GM19438 (cell line): ENCODE data around the gene RTKN.
A peak's percentile ranks its signal among the peaks of the same experiment; 100 is the strongest.
"Not testable (repeated sequence)": the region's sequence is repeated elsewhere in the genome, so short reads cannot be mapped to it uniquely, and the experiment has no call there.

Source experiments
- ATAC-seq: cut with Tn5 transposase; IDR thresholded peaks from one replicate; pipeline ENCODE4 v1.9.1; 2021; ENCODE audit warnings: low read depth; ENCODE audit not compliant: unreplicated experiment

The RTKN gene

DNA sequence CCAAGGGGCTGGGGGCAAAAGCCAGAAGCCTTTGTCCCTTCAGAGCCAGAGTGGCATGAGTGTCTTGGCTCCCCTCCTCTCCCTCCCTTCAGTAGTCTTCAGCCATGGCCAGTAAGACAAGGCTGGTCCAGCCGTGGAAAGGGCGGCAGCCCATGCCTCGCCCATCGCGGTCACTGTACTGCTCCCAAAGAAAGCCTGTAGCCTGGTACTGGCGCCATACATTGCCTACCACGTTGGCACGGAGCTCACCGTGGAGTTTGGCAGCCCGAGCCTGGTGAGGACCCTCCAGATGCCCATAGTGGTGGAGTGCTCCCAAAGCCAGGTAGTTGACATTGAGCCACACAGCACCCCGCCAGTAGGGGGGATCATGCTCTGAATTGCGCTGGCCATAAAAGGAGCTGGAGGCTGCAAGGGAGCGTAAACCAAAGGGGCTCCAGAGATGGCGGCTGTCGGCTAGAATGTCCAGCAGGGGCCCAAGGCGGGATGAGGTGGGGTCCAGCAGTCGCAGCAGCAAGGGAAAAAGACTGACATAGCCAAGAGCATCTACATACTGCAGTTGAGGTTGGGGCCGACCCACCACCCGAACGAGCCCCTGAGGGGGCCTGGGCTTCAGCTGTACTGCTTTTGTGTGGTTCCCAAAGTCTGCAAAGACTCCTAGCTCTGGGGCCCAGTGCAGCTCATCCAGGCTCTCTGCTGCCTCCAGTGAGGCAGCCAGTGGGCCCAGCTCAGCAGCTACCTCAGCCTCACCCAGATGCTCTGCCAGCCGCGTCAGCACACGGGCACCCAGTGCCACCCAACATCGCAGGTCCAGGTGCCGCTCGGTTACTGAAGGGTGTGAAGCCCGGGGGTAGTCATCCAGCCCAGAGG, 19.7 kb upstream of the RTKN start:
- no peak for ATAC-seq

DNA sequence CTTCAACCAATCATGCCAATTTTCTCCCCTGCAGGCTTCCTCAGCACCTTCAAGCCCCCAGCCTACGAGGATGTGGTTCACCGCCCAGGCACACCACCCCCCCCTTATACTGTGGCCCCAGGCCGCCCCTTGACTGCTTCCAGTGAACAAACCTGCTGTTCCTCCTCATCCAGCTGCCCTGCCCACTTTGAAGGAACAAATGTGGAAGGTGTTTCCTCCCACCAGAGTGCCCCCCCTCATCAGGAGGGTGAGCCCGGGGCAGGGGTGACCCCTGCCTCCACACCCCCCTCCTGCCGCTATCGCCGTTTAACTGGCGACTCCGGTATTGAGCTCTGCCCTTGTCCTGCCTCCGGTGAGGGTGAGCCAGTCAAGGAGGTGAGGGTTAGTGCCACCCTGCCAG, 18.4 kb upstream of the RTKN start:
- ATAC-seq, result not testable (repeated sequence)

DNA sequence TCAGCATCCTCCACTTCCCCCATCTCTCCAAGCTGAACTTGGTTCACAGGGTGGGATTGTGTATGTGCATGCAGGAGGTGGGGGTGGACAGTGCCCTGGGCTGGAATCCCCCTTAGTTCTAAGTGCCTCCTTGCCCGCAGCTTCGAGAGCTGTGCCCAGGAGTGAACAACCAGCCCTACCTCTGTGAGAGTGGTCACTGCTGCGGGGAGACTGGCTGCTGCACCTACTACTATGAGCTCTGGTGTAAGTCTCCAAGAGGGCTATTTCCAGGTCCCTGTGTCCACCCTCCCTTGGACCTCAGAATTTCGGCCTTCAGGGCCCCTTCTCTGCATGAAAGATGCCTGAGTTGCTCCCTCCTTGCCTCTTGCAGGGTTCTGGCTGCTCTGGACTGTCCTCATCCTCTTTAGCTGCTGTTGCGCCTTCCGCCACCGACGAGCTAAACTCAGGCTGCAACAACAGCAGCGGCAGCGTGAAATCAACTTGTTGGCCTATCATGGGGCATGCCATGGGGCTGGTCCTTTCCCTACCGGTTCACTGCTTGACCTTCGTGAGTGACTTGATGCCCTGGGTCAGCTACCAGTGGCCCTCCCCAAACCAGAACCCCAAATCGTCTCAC, 17.9 kb upstream of the RTKN start:
- not testable (repeated sequence) for ATAC-seq

DNA sequence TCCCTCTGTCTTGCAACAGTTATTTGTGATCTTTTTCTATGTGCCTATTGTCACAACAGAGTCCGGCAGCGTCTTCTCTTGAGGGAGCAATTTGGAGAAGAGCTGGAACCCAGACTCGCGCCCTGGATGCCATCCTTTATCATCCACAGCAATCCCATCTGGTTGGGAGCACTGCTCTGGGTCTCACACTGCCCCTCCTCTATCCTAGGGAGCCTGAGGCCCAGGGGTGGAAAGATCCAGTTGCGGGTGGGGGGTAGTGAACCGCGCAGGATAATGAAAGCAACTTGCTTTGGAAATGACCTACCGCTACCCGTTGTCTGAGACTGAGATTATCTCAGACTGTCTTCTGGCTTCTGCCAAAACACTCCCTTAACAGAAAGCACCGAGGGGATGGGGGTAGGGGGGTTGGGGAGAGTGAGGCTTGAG, 17.2 kb upstream of the RTKN start:
- no peak for ATAC-seq

DNA sequence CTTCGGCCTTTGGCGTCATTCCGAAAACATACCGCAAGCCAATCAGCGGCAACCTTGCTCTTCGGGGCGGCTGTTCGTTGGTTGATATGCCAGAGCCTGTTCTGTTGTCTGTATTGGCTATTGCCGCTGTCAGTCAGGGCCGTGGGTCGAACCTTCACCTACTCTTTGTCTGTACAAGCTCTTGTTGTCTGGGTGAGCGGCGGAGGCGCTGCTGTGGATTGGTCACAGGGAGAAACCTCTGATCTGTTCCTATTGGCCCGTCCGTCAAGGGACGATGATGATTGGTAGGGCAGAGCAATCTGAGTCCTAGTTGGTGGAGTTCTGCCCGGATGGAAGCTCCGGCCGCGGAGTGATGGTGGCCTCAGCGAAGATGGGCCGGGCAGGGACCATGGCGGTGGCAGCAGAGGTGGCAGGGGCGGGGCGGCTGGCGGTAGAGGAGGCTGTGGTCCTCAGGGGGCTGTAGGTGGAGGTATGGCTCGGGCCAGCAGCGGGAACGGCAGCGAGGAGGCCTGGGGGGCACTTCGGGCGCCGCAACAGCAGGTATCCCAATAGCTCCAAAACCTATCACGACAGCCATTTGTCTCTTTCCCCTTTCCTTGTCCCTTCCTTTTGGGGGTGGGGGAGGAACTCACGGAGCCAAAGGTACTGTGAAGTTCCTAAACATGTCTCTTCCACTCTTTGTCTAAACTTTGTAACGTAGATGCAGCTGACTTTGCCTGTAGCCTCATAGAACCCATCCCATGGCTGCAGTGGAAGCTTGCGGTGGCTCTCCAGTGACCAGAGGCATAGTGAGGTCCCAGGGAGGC, 16.6 kb upstream of the RTKN start, which contains the start of gene WBP1:
TSS of gene WBP1 (plus strand) at position 307 of the 806 bp plus-strand sequence. CDS start at position 472, 165 bp downstream.
- ATAC-seq, result peak; percentile 79

DNA sequence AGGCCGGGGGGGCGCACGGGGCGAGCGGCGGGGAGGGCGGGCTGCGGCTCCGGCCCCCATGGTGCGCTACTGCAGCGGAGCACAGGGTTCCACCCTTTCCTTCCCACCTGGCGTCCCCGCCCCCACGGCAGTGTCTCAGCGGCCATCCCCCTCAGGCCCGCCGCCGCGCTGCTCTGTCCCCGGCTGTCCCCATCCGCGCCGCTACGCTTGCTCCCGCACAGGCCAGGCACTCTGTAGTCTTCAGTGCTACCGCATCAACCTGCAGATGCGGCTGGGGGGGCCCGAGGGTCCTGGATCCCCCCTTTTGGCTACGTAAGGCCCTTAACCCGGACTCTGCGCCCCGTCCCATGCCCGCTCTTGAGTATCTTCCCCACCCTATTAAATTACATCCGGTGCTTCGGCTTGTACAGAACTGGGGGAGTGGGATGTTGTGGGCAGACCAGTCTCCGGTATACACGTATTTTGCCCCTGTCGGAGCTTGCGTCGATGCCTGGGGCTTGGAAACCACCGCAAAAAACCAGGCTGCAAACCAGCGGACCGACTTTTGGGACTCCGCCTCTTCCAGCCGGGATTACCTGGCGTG, 15.9 kb upstream of the RTKN start:
- peak; percentile 30 for ATAC-seq

DNA sequence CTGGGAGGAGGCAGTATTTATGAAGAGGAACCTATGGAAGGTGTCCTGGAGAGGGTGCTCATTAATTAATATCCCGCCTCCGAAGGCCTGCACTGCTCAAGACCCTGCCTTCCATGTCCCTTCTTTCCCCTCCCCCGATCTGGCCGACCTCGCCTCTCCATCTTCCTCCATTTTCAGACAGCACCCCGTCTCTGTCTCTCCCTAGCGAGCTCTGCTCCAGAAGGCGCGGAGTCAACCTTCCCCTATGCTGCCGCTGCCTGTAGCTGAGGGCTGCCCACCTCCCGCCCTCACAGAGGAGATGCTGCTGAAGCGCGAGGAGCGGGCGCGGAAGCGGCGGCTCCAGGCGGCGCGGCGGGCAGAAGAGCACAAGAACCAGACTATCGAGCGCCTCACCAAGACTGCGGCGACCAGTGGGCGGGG, 15.4 kb upstream of the RTKN start:
- no peak for ATAC-seq

DNA sequence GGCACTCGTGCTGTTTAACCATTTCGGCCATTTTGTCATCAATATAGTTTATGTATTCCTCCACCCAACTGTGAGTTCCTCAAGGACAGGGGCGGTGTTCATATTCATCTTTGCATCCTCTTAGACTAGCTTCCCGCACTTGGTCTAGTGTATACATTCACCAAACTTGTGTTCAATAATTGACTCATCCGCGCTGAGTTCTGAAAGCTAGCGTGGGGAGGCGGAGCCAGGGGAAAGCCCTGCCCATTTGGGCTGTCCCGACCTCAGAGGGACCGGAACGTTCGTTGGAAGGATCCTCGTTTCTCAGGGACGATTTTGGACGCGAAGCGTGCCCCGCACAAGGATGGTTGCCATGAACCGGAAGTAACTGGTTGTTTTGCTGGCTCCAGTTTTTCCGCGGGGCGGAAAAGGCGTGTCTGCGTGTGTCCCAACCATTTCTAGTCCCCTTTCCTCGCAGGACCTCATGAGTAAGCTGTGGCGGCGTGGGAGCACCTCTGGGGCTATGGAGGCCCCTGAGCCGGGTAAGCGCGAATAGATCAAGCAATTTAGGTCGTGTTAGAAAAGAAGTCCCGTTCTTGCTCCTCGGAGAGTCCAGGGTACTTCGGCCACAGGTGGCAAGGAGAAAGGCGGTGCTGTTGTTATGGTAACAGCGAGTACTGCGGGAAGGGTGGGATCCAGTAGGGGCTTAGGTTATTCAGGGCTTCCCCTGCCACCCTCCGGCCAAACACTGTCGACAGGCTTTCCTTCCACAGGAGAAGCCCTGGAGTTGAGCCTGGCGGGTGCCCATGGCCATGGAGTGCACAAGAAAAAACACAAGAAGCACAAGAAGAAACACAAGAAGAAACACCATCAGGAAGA, 13.1 kb upstream of the RTKN start, which contains the start of gene INO80B:
TSS of gene INO80B (plus strand) at position 434 of the 858 bp plus-strand sequence. CDS start at position 464, 30 bp downstream.
- peak; percentile 33 for ATAC-seq

DNA sequence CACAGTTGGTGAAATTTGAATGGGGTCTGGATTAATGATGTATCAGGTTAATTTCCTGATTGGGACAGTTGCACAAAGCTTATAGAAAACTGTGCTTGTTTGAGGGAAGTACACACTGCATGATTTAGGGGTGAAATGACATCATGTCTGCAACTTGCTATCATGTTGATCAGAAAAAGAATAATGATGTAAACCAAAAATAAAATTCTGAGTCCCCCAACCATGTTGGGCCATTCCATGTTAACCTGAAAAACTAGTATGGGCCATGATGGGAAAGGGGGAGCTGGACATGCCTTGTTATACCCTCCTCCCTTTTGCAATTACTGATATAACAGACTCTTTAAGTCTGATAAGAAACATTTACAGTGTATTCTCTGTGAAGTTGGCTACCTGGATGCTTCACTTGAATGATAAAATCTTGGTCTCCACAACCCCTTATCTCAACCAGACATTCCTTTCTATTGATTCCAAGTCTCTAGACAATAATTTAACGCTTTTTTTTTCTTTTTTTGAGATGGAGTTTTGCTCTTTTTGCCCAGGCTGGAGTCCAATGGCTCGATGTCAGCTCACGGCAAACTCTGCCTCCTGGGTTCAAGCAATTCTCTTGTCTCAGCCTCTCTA, 8.9 kb upstream of the RTKN start:
- ATAC-seq, result no peak

DNA sequence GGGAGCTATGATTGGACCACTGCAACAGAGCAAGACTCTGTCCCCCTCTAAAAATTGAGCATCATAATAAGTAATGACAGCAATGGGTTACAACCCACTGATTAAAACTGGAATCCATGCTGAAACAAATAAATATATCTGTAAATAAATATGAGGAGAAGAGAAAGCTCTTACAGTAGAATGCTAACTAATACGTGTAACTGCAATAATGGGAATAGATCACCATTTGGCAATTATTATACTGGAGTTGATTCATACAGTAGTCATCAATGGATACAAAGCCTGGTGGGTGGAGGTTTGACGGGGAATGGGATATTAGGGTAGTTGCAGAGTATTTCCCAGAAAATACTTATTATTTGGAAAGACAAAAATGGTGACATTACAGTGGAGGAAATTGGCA, 7.0 kb upstream of the RTKN start:
- ATAC-seq, result no peak

DNA sequence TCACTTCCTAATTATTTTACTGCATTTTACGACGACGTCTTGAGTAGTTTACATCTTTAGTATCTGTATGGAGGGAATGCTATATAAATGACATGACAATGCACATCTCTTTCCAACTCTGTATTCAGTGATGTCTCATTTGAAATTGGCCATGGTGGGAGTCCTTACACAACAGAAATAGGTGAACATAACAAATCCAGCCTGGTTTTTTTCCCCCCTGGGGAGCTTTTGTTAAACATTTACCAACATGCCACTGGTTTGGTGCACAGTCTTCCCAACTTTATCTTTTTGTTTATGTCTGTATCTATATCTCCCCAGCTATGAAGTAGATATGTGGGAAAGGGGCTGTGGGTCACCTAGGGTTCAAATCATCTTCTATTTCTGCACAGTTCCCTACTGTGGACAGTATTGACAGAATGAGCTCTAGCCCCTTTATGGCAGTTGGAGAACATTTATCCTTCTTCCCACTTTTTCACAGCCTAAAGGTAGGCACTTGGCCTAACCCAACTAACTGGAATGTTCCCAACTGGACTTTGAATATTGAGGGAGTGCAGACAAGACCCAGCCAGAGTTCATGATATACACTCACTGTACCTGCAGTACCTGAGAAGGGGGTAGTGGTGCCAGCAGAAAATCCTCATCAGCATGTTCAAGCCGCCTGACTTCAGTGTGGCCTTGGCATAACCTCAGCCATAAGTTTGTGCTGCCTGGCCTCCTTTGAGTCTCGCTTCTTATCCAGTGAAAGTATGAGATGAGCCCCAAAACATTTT, 5.7 kb upstream of the RTKN start:
- ATAC-seq, result no peak

DNA sequence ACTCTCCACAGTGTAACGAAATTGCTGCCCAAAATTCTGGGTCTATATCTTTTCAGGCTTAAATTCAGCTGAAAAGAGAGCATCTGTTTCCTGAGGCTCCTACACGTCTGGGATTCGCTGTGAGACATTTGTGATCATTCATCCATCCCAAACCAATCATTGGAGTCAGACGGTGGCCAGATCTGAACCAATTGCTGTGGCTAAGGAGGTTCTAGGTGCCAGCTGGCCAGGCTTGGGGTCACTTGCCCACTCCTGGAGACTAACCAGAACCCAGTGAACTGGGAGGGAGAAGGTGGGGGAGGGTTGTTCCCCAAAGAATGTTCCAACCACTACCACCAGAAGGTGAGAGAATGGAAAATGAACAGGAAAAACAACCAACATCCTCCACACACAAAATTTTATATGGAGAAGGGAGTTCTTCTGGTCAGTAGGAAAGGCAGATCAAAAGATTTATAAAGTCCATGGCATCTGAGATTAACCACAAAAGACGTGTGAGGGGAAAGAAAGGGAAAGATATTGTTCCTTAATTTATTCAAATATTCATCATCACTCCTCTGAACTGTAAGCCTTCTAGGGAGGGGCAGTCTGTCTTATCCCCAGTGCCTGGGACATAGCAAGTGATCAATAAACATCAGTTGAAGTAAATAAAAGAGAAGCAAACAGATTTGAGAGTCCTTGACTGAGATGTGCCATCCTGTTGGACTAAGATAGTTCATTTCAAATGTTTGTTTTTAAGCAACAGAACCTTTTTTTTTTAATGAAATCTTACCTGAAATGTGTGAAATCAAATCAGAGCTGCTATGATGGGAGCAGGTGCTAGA, 3.0 kb upstream of the RTKN start:
- no peak for ATAC-seq

DNA sequence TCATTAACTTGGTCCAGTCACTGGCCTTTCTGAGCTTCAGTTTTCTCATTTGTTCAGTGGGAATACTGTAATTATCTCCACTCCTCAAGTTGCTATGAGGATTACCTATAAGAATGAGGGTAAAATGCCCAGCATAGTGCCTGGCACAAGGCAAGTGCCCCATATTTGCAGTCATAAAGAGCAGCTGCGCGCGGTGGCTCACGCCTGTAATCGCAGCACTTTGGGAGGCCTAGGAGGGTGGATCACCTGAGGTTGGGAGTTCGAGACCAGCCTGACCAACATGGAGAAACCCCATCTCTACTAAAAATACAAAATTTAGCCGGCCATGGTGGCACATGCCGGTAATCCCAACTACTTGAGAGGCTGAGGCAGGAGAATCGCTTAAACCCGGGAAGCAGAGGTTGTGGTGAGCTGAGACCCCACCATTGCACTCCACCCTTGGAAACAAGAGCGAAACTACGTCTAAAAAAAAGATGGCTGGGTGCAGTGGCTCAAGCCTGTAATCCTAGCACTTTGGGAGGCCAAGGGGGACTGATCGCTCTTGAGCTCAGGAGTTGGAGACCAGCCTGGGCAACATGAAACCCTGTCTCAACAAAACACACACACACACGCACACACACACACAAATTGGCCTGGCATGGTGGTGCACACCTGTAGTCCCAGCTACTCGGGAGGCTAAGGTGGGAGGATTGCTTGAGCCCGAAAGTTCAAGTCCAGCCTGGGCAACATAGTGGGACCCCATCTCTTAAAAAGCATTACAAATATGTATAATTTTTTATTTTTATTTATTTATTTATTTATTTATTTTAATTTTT, 953 bp upstream of the RTKN start:
- ATAC-seq, result not testable (repeated sequence)

DNA sequence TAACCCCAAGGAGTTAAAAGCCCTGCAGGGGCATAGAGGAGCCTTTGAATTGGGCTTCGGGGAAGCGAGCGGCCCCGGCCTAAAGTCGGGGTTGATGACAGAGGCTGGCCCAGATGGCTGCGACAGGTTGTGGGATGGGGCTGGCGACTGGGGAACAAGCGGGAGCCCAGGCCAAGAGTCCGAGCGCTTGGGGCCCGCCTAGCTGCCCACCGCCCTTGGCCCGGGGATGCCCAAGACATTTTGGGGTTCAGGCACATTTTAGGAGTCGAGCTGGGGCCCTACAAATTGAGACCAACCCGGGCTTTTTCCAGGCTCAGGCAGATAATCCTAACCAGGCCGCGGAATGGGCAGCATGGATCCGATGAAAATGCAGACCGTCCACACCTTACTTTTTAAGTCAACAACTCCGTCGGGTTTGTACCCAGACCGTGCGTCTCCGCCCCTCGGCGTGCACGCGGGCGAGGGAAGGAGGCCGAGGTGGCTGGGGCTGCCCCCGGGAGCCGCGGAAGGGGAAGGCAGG, 507 bp downstream of the RTKN start:
- ATAC-seq, result no peak

DNA sequence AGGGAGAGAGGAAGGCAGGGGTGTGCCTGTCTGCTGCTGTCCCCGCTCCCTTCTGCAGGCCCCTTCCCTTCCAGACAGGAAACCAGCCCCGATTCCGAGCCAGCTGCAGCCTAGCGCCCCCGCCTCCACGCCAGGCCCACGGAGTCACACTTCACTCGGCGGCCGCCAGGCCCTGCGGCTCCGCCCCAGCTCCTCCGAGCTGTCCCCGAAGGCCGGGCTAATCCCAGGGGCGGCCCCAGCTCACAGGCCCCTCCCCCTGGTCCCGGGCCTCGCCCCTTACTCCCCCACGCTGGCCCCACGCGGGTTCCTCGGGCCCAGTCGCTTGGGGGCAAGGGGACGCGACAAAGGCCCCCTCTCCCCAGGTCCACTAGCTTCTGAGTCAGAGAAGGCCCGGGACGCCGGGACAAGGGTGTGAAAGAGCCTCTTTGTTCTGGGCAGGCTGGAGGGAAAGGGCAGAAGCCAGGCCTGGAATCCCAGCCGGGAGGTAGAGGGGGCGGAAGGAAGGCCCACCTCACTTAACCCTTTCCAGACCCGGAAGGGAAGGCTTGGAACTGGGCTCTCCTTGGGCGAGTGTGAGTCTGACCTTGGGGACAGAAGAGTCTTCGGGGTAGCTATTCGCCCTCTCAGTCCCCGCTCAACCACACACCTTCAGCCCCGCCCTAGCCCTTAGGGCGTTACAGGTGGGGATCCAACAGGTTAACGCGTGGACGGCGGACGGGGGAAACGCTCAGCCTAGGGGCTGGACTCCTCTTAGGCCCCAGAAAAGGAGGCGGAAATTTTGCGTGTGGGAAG, 1.2 kb downstream of the RTKN start:
- ATAC-seq, result peak; percentile 70
